MG63 (cell line): ENCODE results near the gene AFF3. TPM values are rescaled to one million over a fixed set of nuclear protein-coding genes. Genes with fewer than 3 reads are reported as not detected.
A peak's percentile ranks its signal among the peaks of the same experiment; 100 is the strongest.

ENCODE experiments used
- DNase-seq: peaks from one replicate; pipeline ENCODE4 v3.0.0-alpha.2; 2020
- H3K27me3 ChIP-seq: fragments of 250-450 bp; sonication (Bioruptor Pico); 2 replicates; pipeline ENCODE4 v1.5.1; 2020; ENCODE audit warnings: mild to moderate bottlenecking, moderate library complexity
- H3K36me3 ChIP-seq: fragments of 250-450 bp; sonication (Bioruptor Pico); 2 replicates; pipeline ENCODE4 v1.5.1; 2020; ENCODE audit warnings: mild to moderate bottlenecking, moderate library complexity
- H3K4me3 ChIP-seq: fragments of 250-450 bp; sonication (Bioruptor Pico); 2 replicates; pipeline ENCODE4 v1.5.1; 2020; ENCODE audit warnings: mild to moderate bottlenecking, moderate library complexity
- H3K9me3 ChIP-seq: fragments of 250-450 bp; sonication (Bioruptor Pico); 2 replicates; pipeline ENCODE4 v1.5.1; 2020; ENCODE audit warnings: mild to moderate bottlenecking, moderate library complexity
- total RNA-seq: library from RNA; depleted of rRNA; stranded (reverse); fragments of >200 nt; shearing (Covaris generic); gene quantifications from 2 replicates; pipeline ENCODE4 v1.2.3, GENCODE V29; 2014; ENCODE audit warnings: low replicate concordance

Gene AFF3
- total RNA-seq, 1 experiment from 2014 or later, result 6.1 TPM

GRCh38 chr2:99645960-99646359 lies 496.4 kb downstream of the AFF3 start:
- no peak for DNase-seq
- H3K4me3 ChIP-seq, result no peak overlapping the region

GRCh38 chr2:99644419-99644787 lies 498.0 kb downstream of the AFF3 start:
- Histone ChIP-seq H3K27me3 (no peaks in the 10 kb centered on the region), H3K9me3 (no peaks in the 10 kb centered on the region), H3K36me3 (no peaks in the 10 kb centered on the region), H3K4me3 (no peak overlapping the region)
- DNase-seq, result peak; percentile 59

More at GRCh38 chr2:99645960-99646359, 496.4 kb downstream of the AFF3 start:
- Histone ChIP-seq H3K9me3 (no peaks in the 10 kb centered on the region), H3K27me3 (no peaks in the 10 kb centered on the region), H3K36me3 (no peaks in the 10 kb centered on the region)

GRCh38 chr2:99643787-99644418 lies 498.5 kb downstream of the AFF3 start:
- Histone ChIP-seq H3K36me3 (no peaks in the 10 kb centered on the region), H3K27me3 (no peaks in the 10 kb centered on the region), H3K4me3 (no peak overlapping the region), H3K9me3 (no peaks in the 10 kb centered on the region)
- peak; percentile 5 for DNase-seq

- no peak for DNase-seq
- no peaks in the 10 kb centered on the region for H3K9me3 ChIP-seq
- no peaks in the 10 kb centered on the region for H3K27me3 ChIP-seq
- H3K36me3 ChIP-seq, result no peaks in the 10 kb centered on the region
- H3K4me3 ChIP-seq, result no peak overlapping the region
These were observed 500.4 kb downstream of the AFF3 start for GRCh38 chr2:99641999-99642398.

- no peak for DNase-seq
- Histone ChIP-seq H3K4me3 (no peak overlapping the region), H3K9me3 (no peaks in the 10 kb centered on the region), H3K27me3 (no peaks in the 10 kb centered on the region), H3K36me3 (no peaks in the 10 kb centered on the region)
These were observed 501.7 kb downstream of the AFF3 start for GRCh38 chr2:99640635-99641151.

- DNase-seq, result no peak
- no peaks in the 10 kb centered on the region for H3K27me3 ChIP-seq
- no peaks in the 10 kb centered on the region for H3K9me3 ChIP-seq
- no peak overlapping the region for H3K4me3 ChIP-seq
- no peaks in the 10 kb centered on the region for H3K36me3 ChIP-seq
These were observed 503.6 kb downstream of the AFF3 start for GRCh38 chr2:99638791-99639190.

GRCh38 chr2:99637159-99637697 lies 505.2 kb downstream of the AFF3 start:
- H3K27me3 ChIP-seq, result no peaks in the 10 kb centered on the region
- H3K9me3 ChIP-seq, result no peaks in the 10 kb centered on the region
- DNase-seq, result no peak
- H3K36me3 ChIP-seq, result no peaks in the 10 kb centered on the region
- no peak overlapping the region for H3K4me3 ChIP-seq

- Histone ChIP-seq H3K36me3 (no peaks in the 10 kb centered on the region), H3K9me3 (no peaks in the 10 kb centered on the region), H3K27me3 (no peaks in the 10 kb centered on the region), H3K4me3 (no peak overlapping the region)
- DNase-seq, result peak; percentile 73
These were observed 506.0 kb downstream of the AFF3 start for GRCh38 chr2:99636144-99637034.

- DNase-seq, result no peak
- no peaks in the 10 kb centered on the region for H3K27me3 ChIP-seq
- H3K9me3 ChIP-seq, result no peaks in the 10 kb centered on the region
- no peak overlapping the region for H3K4me3 ChIP-seq
- H3K36me3 ChIP-seq, result no peaks in the 10 kb centered on the region
These were observed 506.7 kb downstream of the AFF3 start for GRCh38 chr2:99635710-99636109.

GRCh38 chr2:99634234-99634633 lies 508.2 kb downstream of the AFF3 start:
- no peaks in the 10 kb centered on the region for H3K27me3 ChIP-seq
- no peak for DNase-seq
- no peaks in the 10 kb centered on the region for H3K9me3 ChIP-seq

GRCh38 chr2:99631700-99632099 lies 510.7 kb downstream of the AFF3 start:
- DNase-seq, result no peak
- H3K36me3 ChIP-seq, result no peaks in the 10 kb centered on the region
- H3K27me3 ChIP-seq, result no peaks in the 10 kb centered on the region
- H3K4me3 ChIP-seq, result no peak overlapping the region
- H3K9me3 ChIP-seq, result no peaks in the 10 kb centered on the region

More at GRCh38 chr2:99634234-99634633, 508.2 kb downstream of the AFF3 start:
- Histone ChIP-seq H3K4me3 (no peak overlapping the region), H3K36me3 (no peaks in the 10 kb centered on the region)

- DNase-seq, result no peak
These were observed 513.1 kb downstream of the AFF3 start for GRCh38 chr2:99629320-99629719.

GRCh38 chr2:99626158-99626557 lies 516.2 kb downstream of the AFF3 start:
- H3K36me3 ChIP-seq, result no peaks in the 10 kb centered on the region
- H3K4me3 ChIP-seq, result no peak overlapping the region
- no peaks in the 10 kb centered on the region for H3K9me3 ChIP-seq
- H3K27me3 ChIP-seq, result no peaks in the 10 kb centered on the region
- no peak for DNase-seq

More at GRCh38 chr2:99629320-99629719, 513.1 kb downstream of the AFF3 start:
- no peak overlapping the region for H3K4me3 ChIP-seq
- no peaks in the 10 kb centered on the region for H3K36me3 ChIP-seq
- H3K27me3 ChIP-seq, result no peaks in the 10 kb centered on the region
- H3K9me3 ChIP-seq, result no peaks in the 10 kb centered on the region

GRCh38 chr2:99624677-99625076 lies 517.7 kb downstream of the AFF3 start:
- H3K9me3 ChIP-seq, result no peaks in the 10 kb centered on the region
- no peaks in the 10 kb centered on the region for H3K27me3 ChIP-seq
- no peak overlapping the region for H3K4me3 ChIP-seq
- DNase-seq, result no peak
- H3K36me3 ChIP-seq, result no peaks in the 10 kb centered on the region

GRCh38 chr2:99623613-99624012 lies 518.8 kb downstream of the AFF3 start:
- DNase-seq, result no peak
- H3K27me3 ChIP-seq, result no peaks in the 10 kb centered on the region

GRCh38 chr2:99623035-99623434 lies 519.4 kb downstream of the AFF3 start:
- no peaks in the 10 kb centered on the region for H3K36me3 ChIP-seq
- DNase-seq, result no peak

More at GRCh38 chr2:99623613-99624012, 518.8 kb downstream of the AFF3 start:
- no peaks in the 10 kb centered on the region for H3K9me3 ChIP-seq
- H3K4me3 ChIP-seq, result no peak overlapping the region
- no peaks in the 10 kb centered on the region for H3K36me3 ChIP-seq

GRCh38 chr2:99622534-99622933 lies 519.9 kb downstream of the AFF3 start:
- Histone ChIP-seq H3K4me3 (no peak overlapping the region), H3K27me3 (no peaks in the 10 kb centered on the region), H3K36me3 (no peaks in the 10 kb centered on the region), H3K9me3 (no peaks in the 10 kb centered on the region)
- DNase-seq, result no peak

More at GRCh38 chr2:99623035-99623434, 519.4 kb downstream of the AFF3 start:
- H3K4me3 ChIP-seq, result no peak overlapping the region
- no peaks in the 10 kb centered on the region for H3K9me3 ChIP-seq
- no peaks in the 10 kb centered on the region for H3K27me3 ChIP-seq
